Activated CD4-positive, alpha-beta T cell treated with anti-CD3 and anti-CD28 coated beads for 24 hours (primary cell): Measurements from ENCODE around the gene SMAD2.

ENCODE experiments used
- DNase-seq, 2 donors: peaks; one replicate each; pipeline ENCODE4 v3.0.0-alpha.2; 2020; ENCODE audit warnings: low read depth in 2 of 2

Gene SMAD2

DNA sequence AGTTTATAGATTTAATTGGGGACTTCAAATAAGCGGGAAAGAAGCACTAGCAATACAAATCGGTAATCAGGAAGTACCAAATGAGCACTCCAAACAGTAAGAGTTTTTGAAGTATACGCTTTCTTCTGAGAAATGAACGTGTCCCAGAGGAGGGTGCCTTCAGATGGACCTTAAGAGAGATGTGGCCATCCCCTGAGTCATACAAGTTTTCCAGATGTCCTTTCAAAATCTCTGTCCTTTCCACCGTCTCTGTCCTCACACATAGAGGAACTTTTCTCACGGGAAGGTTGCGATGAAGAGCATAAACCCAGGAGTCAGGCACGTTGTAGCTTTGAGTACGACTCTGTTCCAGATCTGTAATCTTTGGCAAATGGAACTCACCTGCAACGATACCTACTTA, 1.7 kb upstream of the SMAD2 start:
- DNase-seq = no peak

DNA sequence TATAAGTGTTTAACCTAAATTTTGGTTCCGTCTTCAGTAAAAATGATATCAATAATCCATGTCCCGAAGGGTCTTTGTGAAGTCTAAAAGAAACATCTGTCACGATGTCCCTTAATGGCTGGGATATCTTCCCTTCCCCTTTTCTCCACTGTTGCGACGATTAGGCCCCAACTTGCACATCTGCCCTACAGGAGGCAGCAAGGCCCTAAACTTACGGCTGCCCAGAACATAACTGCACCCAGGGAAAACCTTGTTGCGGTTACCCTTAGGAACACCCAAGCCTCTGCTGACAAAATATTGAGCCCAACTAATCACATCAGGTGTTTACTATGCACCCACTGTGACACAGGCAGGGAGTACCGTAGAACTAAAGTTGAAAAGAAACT, 1.3 kb upstream of the SMAD2 start:
- no peak for DNase-seq

DNA sequence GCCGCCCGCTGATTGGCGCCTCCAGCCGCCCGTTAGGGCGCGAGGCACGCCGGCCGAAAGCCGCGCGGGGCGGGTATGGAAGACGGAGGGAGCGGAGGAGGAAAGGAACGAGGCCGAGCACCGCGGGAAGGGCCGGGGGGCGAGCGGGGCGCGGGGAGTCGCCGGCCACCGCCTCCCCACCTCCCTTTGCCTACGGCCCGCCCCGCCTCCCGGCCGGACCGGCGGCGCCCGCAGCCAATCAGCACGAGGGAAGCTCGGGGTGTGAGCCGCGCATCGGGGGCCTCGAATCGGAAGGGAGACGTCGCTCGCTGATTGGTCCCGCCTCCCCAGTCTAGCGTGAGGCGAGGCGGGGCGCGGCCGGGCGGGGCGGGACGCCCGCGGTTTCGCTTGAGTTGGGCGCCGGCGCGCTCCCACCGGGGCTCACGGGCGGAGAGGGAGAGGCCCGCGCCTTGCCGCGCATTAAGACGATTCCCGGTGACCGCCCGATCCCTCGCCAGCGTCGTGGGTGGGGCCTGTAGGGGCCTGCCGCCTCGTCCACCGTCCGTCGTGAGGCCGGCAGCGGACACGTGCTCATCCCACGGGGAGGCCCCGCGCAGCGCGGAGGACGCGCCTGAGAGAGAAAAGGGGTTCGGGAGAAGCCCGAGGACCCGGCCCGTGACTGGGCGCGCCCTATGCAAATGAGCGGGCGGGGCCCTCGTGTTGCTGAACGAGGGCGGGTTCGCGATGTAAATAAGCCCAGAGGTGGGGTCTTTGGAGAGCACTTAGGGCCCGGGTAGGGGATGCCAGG, 665 bp upstream of the SMAD2 start:
- DNase-seq = peak; percentile 89 to 94

DNA sequence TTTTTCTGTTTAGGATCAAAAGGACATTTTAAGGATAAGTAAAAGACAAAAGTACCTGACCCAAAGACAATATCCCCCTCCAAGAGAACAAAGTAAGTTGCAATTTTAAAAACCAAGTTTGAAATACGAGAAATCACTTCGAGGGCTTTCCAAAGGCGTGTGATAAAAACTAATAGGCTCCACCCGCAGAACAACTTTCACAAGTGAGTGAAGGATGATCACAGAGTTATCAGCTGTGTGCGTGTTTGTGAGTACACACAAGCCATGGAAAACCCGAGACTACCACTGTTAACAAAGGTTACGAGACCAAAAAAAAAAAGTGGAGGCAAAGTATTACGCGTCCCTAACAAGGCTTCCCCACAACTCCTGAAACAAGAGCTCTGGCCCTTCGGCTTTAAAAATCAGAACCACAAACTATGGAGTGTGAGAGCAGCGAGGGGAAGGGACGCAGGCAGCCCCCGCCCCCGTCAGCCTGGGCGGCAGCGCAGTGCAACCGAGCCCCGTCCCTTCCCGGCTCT, 719 bp downstream of the SMAD2 start:
- DNase-seq = no peak

DNA sequence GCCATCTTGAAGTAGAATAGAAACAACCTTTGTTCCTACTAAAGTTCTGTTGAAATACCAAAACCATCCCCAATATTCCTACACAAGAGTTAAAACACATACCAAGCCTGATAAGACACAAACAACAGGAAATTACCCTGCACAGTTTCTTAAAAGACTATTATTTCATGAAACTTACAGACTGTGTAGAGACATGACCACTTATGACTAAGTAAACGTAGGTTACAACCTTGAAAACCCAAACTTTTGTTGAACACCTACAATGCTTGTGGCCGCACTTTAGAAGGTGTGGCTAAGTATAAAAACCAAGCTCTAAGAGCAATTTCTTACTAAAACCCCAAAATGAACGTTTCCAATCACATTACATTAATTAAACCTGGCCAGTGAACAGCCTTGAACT, 2.0 kb downstream of the SMAD2 start:
- no peak for DNase-seq

DNA sequence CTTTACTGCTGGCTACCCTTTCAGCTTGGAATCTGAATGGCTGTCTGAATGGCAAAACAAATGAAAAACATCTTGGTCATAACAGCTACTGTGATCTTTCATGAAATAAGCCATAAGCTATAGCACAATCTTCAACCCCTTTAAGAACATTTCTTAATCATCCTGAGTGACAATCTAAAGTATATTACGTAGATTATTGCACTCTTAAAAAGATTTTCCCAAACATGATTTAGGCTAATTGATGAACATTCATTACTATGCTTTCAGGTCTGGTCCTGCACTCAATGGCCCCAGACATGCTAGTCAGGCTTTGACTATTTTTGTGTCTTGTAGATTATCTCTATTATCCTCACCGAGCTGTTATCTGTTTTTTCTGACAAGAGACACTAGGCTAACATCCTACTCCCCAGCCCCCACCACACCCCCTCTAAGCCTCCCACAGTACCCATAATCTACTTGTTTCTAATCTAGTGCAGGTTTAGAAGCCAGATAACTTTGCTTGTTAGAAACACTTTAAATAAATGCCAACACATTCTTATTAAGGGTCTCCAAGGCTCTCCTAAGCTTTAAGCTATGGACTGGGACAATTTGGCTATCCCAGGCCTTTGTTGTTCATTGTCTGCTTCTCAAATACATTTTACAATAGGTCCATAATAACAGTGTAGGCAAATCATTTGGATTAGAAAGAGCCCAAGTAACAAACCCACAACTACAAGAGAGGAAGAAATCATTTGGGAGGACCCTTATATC, 4.2 kb downstream of the SMAD2 start:
- DNase-seq = no peak

DNA sequence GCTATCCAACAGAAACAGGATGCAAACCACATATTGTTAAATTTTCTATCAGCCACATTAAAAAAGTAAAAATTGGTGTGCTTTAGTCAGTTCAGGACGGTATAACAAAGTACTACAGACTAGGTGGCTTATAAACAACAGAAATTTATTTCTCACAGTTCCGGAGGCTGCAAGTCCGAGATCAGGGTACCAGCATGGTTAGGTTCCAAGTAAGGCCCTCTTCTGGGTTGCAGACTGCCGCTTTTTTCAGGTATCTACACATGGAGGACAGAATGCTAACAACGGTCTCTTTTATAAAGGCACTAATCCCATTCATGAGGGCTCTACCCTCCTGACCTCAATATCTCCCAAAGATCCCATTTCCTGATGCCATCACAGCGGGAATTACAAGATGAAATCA, 10.5 kb downstream of the SMAD2 start:
- no peak for DNase-seq

DNA sequence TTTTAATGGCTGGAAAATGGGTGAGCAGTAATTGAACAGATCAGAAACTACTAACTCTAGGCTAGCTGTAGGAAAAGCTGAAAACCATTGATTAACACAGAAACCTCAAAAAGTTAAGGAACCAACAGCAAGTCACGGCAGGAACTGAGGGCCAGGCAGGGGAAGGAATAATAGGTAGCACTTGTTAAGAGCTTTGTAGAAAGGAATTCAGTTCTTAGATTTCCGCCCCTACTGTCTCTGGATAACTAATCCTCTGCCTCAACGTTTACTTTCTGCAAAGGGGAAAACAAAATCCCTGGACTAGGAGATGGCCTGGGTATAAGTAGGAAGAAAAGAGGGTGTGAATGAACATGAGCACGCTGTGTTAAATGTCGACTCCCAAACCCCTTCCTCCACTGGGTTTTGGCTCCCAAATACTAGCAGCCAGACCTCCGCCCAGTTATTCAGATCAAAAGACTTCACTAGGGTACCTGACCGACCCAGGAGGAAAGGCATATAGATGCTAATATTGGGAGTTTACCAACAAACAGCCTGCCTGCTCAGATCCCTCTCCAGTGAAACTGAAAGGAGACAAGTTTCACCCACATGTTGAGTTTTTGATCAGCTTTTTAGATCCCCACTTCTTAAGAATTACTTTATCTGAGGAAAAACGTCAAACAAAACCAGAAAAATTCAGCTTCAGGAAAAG, 12.4 kb downstream of the SMAD2 start:
- no peak for DNase-seq

DNA sequence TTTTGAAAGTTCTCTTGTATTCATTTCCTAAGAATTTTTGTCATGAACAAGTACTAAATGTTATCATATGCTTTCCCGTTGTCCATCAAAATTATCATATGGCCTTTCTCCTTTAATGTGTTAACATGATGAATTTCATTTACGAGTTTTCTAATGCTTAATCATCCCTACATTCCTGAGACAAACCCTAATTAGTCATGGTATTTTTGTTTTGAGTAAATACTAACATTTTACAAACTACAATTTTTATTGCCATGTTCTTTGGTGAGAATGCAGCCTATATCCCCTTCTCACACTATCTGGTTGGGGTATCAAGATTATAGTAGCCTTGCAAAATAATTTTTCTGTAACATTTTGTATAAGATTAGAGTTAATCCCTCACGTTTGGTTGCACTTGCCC, 14.5 kb downstream of the SMAD2 start:
- no peak for DNase-seq

DNA sequence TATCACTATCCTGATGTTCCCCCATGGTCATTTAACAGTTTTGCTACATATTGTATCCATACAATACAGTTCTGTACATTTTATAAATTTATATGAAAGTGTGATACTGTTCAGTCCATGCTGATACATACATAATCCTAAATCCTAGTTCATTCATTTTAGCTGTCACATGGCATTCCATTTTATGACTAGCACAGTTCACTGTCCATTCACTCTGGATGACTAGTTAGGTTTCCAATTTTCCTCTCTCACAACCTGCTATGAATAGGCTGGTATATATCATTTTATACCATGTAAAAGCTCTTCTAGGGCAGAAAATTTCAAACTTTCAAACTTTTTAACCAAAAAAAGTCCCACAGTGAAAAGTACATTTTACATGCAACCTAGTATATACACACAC, 15.2 kb downstream of the SMAD2 start:
- DNase-seq = no peak

DNA sequence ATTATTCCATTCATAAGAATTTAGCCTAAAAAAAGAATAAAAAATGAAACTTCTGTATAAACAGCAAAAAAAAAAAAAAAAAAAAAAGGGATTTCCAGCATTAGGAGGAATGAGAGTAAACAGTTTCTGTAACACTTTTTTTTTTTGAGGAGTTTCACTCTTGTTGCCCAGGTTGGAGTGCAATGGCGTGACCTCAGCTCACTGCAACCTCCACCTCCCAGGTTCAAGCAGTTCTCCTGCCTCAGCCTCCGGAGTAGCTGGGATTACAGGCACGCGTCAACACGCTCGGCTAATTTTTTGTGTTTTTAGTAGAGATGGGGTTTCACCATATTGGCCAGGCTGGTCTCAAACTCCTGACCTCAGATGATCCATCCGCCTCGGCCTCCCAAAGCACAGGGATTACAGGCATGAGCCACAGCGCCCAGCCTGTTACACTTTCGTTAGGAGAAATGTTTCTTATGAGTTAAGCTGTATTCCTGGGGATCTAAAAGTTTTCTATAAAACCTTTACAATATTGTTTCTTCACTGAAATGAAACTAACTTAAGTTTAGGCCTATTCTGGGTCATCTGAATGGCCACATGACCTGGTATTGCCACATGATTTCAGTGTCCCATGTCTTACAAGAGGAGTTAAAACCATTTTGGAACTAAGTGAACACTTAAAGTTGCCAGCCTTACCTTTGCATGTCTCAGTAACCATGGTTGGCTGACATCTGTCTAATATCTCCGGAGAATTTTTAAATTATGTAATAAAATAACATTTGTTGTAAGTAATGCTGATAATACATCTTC, 17.5 kb downstream of the SMAD2 start:
- DNase-seq = no peak

DNA sequence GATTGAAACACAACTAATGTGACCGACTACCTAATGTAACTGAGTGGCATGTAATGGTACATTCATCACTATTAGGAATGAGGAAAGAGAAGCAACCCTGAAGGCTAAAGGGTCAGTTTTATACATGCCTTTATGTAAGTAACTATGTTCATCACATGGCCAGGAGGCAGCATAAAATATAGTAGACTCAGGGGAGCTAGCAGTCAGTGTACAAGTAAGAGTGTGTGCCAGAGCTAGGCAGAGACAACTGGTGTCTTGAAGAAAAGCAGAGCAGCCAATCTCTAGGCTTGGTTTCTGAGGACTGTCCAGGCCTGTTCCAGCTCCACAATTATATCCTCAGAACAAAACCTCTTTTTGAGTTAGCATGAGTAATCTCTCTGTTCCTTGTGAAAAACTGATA, 18.1 kb downstream of the SMAD2 start:
- DNase-seq = no peak

DNA sequence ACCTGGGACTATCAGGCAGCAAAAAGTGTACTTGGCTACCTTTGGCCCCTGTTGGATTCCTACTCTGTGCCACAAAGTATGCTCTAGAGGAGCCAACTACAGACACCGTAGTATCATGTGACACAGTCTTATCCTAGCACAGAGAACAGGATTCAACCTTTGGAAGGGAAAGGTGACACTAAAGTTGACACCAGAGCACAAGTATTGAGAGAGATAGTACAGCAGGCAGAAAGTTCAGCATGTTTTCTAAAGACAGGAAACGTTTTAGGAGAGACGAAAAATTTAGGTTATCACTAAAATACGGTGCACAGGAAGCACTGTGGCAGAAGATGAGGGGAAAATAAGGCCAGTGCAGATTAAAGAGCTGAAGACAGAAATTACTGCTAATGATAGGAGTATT, 18.6 kb downstream of the SMAD2 start:
- no peak for DNase-seq

DNA sequence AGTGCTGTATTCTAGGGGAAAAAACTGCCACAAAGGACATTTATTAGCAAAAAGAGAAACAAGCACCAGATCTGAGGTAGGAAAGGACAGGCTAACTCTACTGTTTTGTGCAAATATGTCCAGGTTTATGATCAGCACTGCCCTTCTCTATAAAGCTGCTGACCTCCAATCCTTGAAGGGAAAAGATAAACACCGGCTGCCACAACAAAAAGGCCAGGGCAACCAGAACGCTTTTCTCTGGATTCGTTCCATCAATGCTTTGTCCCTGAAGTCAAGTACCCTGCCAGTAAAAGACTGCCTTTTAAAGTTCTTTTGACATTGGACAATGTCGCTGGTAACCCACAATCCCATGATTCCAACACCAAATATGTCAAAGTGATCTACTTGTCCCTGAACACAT, 21.0 kb downstream of the SMAD2 start:
- DNase-seq = no peak

DNA sequence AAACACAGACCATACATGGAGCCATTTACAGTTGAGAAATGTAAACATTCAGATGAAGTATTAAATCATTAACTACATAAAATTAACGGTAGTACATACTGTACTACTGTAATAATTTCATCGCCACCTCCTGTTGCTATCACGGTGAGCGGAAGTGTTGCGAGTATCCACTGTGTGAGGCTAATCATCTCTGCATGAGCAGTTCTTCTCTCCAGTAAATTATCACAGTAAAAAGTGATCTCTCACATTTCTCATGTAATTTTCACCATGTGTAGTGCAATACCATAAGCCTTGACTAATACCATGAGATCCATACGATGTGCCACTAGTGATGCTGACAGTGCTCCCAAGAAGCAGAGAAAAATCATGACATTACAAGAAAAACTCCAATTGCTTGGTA, 21.9 kb downstream of the SMAD2 start:
- DNase-seq = no peak

DNA sequence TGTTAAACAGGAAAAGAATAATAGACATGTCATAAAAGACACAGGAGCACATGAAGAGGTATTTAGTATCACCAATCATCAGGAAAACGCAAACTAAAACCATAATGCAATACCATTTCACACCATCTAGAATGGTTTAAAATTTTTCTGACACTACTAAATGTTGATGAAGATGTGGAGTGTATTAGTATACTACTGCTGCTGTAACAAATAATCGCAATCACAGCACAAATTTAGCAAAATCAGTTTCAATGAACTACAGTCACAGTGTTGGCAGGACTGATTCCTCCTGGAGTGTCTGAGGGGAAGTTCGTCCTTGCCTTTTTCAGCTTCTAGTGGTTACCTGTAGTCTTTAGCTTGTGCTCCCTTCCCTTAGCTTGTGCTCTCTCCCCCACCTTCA, 24.1 kb downstream of the SMAD2 start:
- DNase-seq = no peak

DNA sequence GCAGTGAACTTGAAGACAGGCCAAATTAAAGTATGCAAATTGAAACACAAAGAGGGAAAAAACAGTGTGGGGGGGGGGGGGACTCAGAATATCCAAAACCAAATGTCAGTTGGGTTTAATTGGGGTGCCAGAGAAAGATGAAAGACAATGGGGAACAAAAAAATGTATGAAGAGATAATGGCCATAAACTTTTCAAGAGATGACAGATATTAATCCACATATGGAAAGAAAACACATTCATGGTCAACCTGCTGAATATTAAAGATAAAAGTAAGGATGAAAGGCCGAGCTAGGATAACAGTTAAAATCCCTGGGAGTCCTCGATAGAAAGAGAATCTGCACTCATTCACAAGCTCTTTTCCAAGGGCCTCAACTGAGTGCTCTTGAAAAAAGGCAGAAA, 26.6 kb downstream of the SMAD2 start:
- no peak for DNase-seq

DNA sequence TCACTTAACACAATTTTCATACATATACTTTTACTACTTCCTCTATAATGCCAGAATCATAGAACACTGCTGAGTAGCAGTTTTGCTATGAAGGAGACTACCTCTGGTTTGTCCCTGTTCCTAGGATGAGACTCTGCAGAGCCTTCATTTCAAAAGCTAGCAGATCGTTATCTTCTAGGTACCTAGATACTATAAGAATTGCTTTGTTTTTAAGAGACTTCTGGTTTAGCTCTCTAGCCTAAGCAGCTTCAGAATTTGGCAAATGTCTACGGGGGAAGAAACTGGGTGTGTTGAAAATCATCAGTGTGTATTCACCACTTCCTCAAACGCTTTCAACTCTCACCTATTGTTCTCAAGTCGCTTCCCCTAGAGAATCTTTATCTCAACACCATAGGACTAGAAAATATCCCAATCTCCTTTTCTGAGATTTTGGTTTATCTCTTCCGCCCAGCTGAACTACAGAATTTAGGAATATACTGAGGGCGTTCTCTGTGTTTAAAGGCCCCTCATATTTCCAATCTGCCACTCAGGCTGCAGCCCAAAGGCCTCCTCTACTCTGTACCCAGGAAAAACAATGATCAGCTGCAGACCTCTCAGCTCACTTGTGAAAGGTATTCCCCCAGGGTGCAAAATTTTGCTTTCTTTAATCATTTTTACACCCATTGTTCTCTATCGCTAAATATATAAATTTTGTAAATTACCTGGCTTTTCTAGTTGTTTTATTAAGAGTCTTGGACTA, 28.7 kb downstream of the SMAD2 start:
- no peak for DNase-seq

DNA sequence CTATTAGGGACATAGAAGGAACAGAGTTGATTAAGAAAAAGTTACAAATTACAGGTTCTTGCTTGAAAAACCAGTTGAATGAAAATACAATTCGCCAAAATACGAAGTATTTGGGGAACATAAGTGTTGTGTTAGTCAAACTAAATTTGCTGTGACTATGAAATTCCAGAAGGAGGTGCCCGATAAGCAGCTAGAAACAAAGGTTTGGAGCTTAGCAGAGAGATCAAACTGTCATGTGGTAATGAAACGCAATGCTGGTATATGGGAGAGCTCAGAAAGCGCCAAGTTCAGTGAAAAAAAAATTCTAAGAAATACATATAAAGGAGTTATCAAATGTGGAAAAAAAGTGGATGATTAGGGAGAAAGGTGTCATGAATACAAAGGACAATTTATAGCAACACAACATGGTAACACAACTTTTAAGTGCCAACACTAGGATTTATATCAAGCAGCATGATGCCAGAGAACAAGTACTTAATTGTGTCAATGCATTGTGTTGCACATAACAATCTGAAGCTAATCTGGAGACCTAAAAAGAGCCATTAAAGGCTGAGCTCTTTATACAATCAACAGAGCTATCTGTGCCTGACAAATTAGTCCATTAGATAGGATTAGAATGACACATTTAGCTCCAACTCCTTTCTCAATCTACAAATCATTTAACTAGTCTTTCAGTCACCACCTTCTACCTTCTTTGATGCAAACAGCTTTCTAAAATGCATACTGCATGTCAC, 31.2 kb downstream of the SMAD2 start:
- DNase-seq = no peak

DNA sequence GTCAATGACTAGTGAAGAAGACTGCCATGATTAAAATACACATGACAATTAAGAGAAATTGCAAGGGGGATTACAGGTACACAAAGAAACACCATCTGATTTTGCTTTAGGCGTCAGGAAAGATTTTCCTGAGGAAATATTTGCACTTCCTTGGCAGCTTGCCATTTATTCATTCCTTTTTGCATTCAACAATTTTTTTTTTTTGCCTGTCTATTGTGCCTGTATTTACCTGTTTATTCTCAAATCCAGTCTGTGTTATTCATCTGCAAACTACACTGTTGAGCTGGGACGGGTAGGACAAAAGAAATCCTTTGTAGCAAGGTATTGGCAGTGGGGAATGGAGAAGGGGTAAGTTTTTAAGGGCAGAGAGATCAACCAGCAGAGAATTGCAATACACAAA, 31.8 kb downstream of the SMAD2 start:
- no peak for DNase-seq

DNA sequence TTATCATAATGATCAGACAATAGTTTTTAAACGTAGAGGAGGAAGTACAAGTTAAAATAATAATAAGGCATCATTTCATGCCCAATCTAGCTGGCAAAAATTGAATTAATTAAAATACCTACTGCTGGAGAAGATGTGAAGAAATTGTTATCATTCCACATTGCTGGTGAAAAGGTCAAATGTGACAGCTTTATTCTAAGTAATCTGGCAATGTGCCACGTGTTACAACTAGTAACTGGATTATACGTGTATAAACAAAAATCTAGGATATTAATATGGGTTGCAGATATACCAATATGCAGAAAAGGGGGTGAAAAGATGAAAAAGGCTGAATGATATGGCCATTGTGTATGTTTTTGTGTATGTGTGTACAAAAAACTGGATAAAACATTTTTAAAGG, 32.4 kb downstream of the SMAD2 start:
- DNase-seq = no peak
